GM21515 (cell line): ENCODE measurements around the gene COASY.

Experiments
- ATAC-seq: cut with Tn5 transposase; IDR thresholded peaks from one replicate; pipeline ENCODE4 v1.9.1; 2021; ENCODE audit not compliant: unreplicated experiment

COASY gene

GRCh38 chr17:42561897-42562387 is at the start of gene COASY:
COASY (plus strand) TSS chr17:42562148; CDS start chr17:42562623, 475 bp downstream.
- ATAC-seq: no peak

- no peak for ATAC-seq
Observed at GRCh38 chr17:42512246-42512645, 49.7 kb upstream of the COASY start.

GRCh38 chr17:42512733-42513251 is 49.2 kb upstream of the COASY start:
- ATAC-seq: no peak

- ATAC-seq: no peak
Observed at GRCh38 chr17:42513686-42514085, 48.3 kb upstream of the COASY start.

- ATAC-seq: no peak
Observed at GRCh38 chr17:42514279-42514678, 47.7 kb upstream of the COASY start.

- ATAC-seq: no peak
Observed at GRCh38 chr17:42514867-42515266, 47.1 kb upstream of the COASY start.

- no peak for ATAC-seq
Observed at GRCh38 chr17:42517516-42517915, 44.4 kb upstream of the COASY start.

GRCh38 chr17:42518046-42518754 is 43.7 kb upstream of the COASY start:
- ATAC-seq: no peak

- no peak for ATAC-seq
Observed at GRCh38 chr17:42518755-42519545, 43.0 kb upstream of the COASY start.

GRCh38 chr17:42519546-42520491 is 42.1 kb upstream of the COASY start:
- no peak for ATAC-seq

GRCh38 chr17:42520540-42520951 is 41.4 kb upstream of the COASY start:
- no peak for ATAC-seq

- ATAC-seq: no peak
Observed at GRCh38 chr17:42521036-42521435, 40.9 kb upstream of the COASY start.

- no peak for ATAC-seq
Observed at GRCh38 chr17:42521666-42522262, 40.2 kb upstream of the COASY start.

- no peak for ATAC-seq
Observed at GRCh38 chr17:42522263-42522790, 39.6 kb upstream of the COASY start.

- ATAC-seq: no peak
Observed at GRCh38 chr17:42522798-42523278, 39.1 kb upstream of the COASY start.

- no peak for ATAC-seq
Observed at GRCh38 chr17:42525221-42525620, 36.7 kb upstream of the COASY start.

- ATAC-seq: no peak
Observed at GRCh38 chr17:42526031-42526444, 35.9 kb upstream of the COASY start.

- no peak for ATAC-seq
Observed at GRCh38 chr17:42527932-42528331, 34.0 kb upstream of the COASY start.

GRCh38 chr17:42529061-42529460 is 32.9 kb upstream of the COASY start:
- ATAC-seq: no peak

GRCh38 chr17:42530952-42531454 is 30.9 kb upstream of the COASY start:
- no peak for ATAC-seq
